ENCODE results near the gene NACAD.

Gene NACAD

GRCh38 chr7:45073786-45074527 is 14.8 kb downstream of the NACAD start:
- DNase-seq = no peak

GRCh38 chr7:45073031-45073785 is 15.6 kb downstream of the NACAD start:
- no peak for DNase-seq

- no peak for DNase-seq
These were observed 16.4 kb downstream of the NACAD start for GRCh38 chr7:45072131-45073030.

- DNase-seq = no peak
These were observed 17.2 kb downstream of the NACAD start for GRCh38 chr7:45071528-45071927.

- no peak for DNase-seq
These were observed 18.5 kb downstream of the NACAD start for GRCh38 chr7:45070254-45070642.

- DNase-seq = no peak
These were observed 19.1 kb downstream of the NACAD start for GRCh38 chr7:45069444-45070253.

- DNase-seq = no peak
These were observed 20.3 kb downstream of the NACAD start for GRCh38 chr7:45068236-45069023.

GRCh38 chr7:45067582-45067981 is 21.2 kb downstream of the NACAD start:
- no peak for DNase-seq

- no peak for DNase-seq
These were observed 22.4 kb downstream of the NACAD start for GRCh38 chr7:45066409-45066808.

GRCh38 chr7:45065031-45065995 is 23.5 kb downstream of the NACAD start:
- DNase-seq = no peak

- no peak for DNase-seq
These were observed 24.6 kb downstream of the NACAD start for GRCh38 chr7:45064047-45064725.

GRCh38 chr7:45061806-45062425 is 26.9 kb downstream of the NACAD start:
- no peak for DNase-seq

GRCh38 chr7:45061352-45061751 is 27.4 kb downstream of the NACAD start:
- DNase-seq = no peak

GRCh38 chr7:45060295-45060694 is 28.5 kb downstream of the NACAD start:
- DNase-seq = no peak

- no peak for DNase-seq
These were observed 30.9 kb downstream of the NACAD start for GRCh38 chr7:45057878-45058277.

- no peak for DNase-seq
These were observed 33.1 kb downstream of the NACAD start for GRCh38 chr7:45055594-45056219.

- DNase-seq = no peak
These were observed 33.8 kb downstream of the NACAD start for GRCh38 chr7:45055016-45055415.

- no peak for DNase-seq
These were observed 34.3 kb downstream of the NACAD start for GRCh38 chr7:45054442-45054841.

- DNase-seq = no peak
These were observed 34.8 kb downstream of the NACAD start for GRCh38 chr7:45053941-45054340.

All from activated CD4-positive, alpha-beta T cell treated with anti-CD3 and anti-CD28 coated beads, Interleukin-2, amount 50 U/mL, for 48 hours (primary cell).